Stimulated activated naive CD4-positive, alpha-beta T cell treated with Interleukin-2 at 50 U/mL for 16 hours (primary cell): Measurements from ENCODE around the gene SDS.

Experiments used
- DNase-seq: peaks from one replicate; lab custom pipeline; 2025; lab: John Stamatoyannopoulos, UW

The SDS gene

GRCh38 chr12:113424915-113425823, 21.5 kb upstream of the SDS start:
- DNase-seq, result peak; percentile 26

- DNase-seq, result no peak
These were observed 20.8 kb upstream of the SDS start for GRCh38 chr12:113424456-113424855.

GRCh38 chr12:113422886-113423669, 19.4 kb upstream of the SDS start:
- no peak for DNase-seq

- DNase-seq, result no peak
These were observed 18.6 kb upstream of the SDS start, which contains the start of gene SDSL for GRCh38 chr12:113422030-113422885. Gene SDSL (plus strand): TSS chr12:113422380. CDS start chr12:113427983, 5,603 bp downstream.

- no peak for DNase-seq
These were observed 17.4 kb upstream of the SDS start for GRCh38 chr12:113420996-113421595.

DNA sequence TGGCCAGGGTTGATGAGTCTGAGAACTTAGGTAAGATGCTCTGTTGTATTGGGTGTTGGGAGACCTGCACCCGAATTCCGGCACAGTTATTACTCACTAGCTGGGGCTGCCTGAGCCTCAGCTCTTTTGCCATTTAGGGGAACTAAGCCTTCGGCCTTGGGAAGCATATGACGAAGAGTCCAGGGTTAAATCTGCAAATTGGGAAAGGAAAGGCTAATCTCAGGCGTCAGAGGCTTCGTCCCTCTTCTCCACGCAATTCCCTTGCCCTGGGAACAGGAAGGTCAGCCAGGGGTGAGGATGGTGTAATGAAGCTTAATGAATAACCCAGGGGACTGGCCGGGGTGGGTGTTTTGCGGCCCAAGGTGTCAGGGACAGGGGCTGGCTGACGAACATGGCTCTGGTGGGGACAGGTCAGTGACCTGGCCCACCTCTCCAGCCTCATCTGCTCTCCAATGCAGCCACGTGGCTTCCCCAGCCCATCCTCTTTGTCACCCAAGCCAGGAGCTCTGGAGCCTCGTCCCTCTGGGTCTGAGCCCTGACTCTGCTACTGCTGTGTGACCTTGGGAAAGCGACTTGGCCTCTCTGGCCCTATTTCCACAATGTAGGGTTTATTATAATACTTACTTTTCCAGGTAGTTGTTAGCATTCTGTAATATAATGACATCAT, 14.7 kb upstream of the SDS start:
- DNase-seq, result no peak

DNA sequence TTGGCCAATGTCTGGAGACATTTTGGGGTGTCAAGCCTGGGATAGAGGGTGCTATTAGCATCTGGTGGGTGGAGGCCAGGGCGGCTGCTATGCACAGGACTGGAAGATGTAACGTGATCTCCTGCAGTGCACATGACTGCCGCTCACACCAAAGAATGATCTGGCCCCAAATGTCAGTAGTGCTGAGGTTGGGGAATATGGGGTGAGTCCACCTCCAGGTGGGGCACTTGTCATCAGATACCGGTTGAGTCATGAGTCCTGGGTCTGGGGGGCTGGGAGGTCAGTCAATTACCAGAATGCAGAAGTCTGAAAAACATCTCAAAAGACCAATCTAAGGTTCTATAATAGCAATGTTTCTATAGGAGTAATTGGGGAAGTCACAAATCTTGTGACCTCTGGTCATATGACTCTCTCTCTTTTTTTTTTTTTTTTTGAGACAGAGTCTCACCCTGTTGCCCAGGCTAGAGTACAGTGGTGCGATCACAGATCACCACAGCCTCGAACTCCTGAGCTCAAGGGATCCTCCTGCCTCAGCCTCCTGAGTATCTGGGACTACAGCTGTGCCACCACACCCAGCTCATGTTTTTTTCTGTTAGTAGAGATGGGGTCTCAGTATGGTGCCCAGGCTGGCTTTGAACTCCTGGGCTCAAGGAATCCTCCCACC, 12.5 kb upstream of the SDS start:
- no peak for DNase-seq

GRCh38 chr12:113414519-113415038, 10.9 kb upstream of the SDS start:
- no peak for DNase-seq

GRCh38 chr12:113413488-113413939, 9.8 kb upstream of the SDS start:
- DNase-seq, result no peak

- DNase-seq, result no peak
These were observed 5.9 kb upstream of the SDS start for GRCh38 chr12:113409462-113410124.

DNA sequence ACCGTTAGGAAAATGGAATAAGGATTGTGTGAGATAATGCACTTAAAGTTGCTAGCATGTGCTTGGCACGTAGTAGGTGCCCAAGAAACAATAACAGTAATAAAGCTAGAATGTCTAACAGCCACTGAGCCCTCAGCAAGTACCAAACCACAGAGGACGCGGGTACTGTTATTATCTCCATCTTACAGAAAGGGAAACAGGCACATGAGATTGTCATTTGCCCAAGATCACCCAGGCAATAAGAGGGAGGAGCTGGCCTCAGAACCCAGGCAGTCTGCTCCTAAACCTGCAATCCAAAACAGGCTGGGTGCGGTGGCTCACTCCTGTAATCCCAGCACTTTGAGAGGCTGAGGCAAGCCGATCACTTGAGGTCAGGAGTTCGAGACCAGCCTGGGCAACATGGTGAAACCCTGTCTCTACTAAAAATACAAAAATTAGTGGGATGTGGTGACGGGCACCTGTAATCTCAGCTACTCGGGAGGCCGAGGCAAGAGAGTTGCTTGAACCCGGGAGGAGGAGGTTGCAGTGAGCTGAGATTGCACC, 5.1 kb upstream of the SDS start:
- DNase-seq, result no peak

- DNase-seq, result no peak
These were observed 4.4 kb upstream of the SDS start for GRCh38 chr12:113407931-113408600.

- no peak for DNase-seq
These were observed 2.0 kb upstream of the SDS start for GRCh38 chr12:113405694-113406093.

DNA sequence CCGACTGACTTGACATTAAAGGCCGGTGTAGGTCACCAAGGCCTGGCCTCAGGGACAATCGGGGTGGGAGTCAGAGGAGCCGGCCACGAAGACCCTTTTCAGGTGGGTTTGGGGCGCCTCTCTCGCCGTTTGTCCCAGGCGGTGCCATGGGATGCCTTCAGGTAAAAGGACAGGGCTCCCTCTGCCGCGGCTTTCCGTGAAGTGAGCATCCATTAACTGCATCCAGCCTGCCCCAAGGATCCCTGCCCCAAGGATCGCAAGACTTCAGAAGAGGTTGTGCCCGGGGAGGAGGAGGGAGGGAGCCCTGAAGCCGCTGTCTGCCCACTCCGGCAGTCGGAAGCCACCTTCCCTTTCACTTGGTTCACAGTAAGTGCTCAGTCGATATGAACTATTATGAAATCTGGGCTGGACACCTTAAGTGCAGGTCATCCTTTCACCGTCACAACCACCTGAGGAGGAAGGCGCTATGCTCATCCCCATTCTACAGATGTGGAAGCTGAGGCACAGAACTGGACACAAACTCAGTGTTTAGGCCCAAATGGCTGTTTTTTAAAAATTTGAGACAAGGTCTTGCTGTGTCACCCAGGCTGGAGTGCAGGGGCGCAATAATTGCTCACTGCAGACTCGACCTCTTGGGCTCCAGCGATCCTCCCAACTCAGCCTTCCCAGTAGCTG, 964 bp downstream of the SDS start:
- DNase-seq, result no peak

DNA sequence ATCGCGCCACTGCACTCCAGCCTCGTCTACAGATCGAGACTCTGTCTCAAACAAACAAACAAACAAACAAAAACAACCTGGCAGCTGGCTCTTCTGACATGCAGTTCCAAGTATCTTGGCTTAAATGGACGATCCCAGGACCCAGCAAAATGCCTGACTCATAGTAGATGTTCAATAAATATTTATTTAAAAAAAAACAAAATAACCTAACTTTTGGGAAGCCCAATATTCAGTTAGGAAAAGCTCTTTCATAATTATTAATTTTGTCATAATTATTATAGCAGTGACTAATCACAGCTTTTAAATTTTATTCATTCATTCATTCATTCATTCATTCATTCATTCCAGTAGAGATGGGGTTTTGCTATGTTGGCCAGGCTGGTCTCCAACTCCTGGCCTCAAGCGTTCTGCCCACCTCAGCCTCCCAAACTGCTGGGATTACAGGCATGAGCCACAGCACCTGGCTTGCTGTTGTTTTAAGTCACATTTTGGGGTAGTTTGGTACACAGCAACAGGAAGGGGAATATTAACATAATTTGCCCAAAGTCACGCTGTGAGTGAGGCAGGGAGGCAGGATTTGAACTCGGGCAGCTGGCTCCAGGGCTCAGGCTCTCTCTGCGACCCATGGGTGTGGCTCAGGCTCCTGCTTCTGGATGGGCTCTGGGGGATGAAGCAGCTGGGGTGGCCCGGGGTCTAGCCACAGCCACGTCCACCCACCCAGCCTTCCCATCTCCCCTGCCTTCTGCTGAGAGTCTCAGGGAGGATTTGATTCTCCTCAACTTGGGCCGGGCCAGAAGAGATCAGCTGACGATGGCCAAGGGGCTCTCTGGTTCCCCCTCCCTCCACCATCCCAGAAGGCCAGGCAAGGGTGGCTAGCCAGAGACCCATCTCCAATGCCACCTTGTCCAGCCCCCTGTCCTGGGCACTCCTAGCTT, 2.4 kb downstream of the SDS start:
- DNase-seq, result no peak

- no peak for DNase-seq
These were observed 3.3 kb downstream of the SDS start for GRCh38 chr12:113400362-113400761.

DNA sequence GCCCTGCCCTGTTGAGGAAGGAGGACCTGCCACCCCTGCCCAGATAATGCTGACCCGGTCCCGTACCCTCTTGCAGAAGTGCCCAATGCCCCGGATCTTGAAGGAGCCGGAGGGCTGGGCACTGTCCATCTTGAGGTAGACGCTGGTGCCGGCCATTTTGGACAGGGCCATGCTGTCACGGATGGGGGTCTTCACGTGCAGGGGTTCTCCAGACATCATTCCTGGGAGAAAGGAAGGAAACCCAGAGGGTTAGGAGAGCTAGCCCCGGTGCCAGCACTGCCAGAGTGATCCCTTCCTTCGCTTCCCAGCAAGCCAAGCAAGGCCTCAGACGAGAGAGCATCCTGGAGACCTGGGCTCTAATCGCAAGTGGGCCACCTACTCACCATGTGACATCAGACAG, 4.2 kb downstream of the SDS start:
- no peak for DNase-seq
